Pulmonary artery endothelial cell (primary cell): ENCODE results near the gene BSPRY. TPM values are rescaled to one million over a fixed set of nuclear protein-coding genes. Genes with fewer than 3 reads are reported as not detected.
A peak's percentile ranks its signal among the peaks of the same experiment; 100 is the strongest.

ENCODE experiments used
- DNase-seq: peaks from one replicate; pipeline ENCODE4 v3.0.0-alpha.2; 2011; ENCODE audit warnings: low read depth, low spot score
- total RNA-seq: library from RNA; depleted of rRNA; stranded (reverse); fragments of >200 nt; gene quantifications from 2 replicates; pipeline ENCODE4 v1.2.3, GENCODE V29; 2014

Gene BSPRY
- under 0.01 TPM in 1 of 2 replicates, not detected in the other for total RNA-seq

DNA sequence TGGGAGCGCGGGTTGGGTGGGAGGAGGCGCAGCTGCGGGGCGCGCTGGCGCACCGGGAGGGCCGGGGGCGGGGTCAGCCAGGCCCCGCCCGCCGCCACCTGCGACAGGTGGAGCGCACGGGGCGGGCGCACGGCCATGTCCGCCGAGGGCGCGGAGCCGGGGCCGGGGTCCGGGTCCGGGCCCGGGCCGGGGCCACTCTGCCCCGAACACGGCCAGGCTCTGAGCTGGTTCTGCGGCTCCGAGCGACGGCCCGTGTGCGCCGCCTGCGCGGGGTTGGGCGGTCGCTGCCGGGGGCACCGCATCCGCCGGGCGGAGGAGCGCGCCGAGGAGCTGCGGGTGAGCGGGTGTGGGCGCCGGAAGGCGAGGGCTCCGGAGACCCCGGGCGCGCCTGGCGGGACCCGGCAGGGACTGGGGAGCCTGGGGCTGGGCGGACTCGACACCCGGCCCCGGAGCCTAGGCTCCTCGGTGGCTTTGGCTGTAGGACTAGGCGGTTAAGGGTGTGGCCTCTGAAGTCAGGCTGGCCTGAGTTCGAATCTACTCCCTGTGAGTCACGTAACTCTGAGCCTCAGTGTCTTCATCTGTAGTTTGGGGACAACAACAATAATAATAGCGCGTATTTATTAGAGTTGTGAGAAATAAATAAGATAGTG, at the start of gene BSPRY:
BSPRY (plus strand) TSS at position 97 of the 650 bp plus-strand sequence; CDS start at position 136, 39 bp downstream.
- no peak for DNase-seq

- no peak for DNase-seq
Observed at GRCh38 chr9:113299800-113300292, 49.5 kb upstream of the BSPRY start.

DNA sequence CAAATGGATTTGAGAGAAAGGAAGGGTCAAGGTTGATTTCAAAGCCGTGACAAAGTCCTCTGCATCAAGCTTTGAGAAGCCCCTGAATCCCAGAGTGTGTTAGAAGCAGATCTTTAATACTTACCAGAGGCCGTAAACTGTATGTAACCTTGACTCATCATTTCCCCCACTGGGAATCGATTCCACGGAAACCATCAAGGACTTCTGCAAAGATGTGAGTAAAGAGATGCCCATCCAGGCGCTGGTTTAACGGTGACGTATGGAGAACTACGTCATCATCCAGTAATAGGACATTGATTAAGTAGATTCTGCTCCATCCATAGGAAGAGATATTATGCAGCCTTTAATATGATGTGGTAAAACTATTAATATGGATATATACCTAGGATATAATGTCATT, 47.8 kb upstream of the BSPRY start:
- no peak for DNase-seq

DNA sequence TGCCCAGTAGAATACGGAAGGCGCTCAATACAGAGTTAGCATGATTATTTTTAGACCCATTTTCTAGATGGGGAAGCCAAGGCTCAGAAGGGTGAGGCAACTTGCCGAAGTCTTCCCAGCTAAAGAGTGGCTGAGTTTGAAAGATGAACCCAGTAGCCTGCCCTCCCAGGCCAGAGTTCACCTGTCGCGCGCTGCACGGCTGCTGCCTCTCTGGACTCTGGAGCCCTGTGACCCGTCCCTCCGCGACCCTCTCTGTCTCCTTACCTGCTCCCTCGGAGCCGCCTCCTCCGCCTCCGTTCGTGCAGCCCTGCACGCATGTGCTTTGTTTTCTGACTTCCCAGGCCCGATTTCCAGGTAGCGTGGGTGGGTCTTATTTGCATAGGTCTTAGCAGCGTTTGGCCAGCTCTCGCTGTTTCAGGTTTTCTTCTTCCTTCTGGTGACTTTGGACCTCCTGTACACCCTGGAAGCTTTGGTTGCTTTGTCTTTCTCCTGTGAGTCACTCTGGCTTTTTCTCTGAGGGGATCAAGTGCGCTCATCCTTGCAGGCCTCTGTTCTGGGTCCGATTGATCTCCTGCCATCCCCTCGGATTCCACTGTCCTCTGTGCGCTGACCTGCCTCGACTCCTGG, 46.4 kb upstream of the BSPRY start, which contains the start of gene RNF183:
RNF183 (minus strand) TSS at position 585 of the 627 bp plus-strand sequence. CDS start 5,192 bp downstream, outside the sequence.
- DNase-seq: no peak

DNA sequence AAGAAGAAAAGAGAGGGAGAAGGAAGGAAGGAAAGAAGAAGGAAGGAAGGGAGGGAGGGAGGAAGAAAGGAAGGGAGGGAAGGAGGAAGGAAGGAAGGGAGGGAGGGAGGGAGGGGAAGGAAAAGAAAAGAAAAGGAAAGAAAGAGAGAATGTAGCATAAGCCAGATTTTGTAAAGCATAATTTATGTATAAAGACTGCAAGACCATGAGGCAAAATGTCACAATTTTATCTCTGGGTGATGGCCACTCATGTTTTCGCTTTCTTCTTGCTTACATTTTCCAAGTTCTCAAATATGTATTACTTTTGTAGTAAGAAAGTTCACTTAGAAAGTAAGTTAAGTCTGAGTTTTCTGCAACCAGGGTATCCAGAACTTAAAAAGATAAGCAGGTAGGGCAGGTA, 42.8 kb upstream of the BSPRY start:
- no peak for DNase-seq

DNA sequence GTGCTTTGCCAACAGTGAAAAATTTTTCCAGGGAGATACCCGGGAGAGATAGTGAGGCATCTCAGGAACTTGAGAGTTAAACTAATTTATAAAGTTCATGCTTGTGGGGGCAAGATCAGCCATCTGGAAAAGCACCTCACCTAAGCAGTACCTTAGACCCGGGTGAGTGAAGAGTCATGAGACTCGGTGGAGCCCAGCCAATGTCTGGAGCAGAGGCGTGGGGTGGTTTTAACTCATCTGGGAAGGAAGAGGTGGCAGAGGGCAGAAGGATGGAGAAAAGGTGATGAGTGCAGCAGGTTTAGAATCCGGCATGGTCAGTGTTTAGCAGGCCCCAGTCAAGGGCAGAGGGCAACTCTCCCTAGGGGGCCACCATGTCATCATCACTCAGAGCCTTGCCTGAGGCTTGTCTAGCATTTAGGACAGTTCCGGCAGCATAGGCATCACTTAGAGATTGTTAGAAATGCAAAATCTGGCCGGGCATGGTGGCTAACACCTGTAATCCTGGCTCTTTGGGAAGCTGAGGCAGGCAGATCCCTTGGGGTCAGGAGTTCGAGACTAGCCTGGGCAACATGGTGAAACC, 41.9 kb upstream of the BSPRY start:
- DNase-seq: no peak

DNA sequence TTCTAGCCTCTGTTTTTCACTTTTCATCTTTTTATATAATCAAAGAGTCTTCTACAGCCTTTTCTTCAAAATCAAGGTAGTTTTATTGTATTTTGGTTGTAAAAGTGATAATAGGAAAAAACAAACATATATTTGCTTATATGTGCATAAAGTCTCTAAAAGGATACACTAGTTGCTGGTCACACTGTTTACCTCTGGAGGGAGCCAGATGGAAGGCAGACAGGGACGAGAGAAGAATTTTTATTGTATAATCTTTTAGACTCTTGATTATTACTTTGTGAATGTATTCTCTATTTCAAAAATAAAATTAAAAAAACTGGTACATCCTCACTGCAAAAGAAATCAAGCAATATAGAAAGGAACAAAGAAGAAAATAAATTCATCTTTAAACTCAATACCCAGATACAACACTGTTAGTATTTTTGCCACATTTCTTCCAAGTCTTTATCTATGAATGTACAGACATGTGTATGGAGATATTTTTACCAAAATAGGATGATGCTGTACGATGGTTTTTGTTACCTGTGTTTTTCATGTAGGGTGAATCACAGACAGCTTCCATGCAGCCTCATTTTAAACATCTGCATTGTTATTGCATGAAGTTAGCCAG, 40.0 kb upstream of the BSPRY start:
- no peak for DNase-seq

GRCh38 chr9:113310538-113310937, 38.8 kb upstream of the BSPRY start:
- no peak for DNase-seq

GRCh38 chr9:113311961-113312360, 37.4 kb upstream of the BSPRY start:
- DNase-seq: no peak

GRCh38 chr9:113313261-113313660, 36.1 kb upstream of the BSPRY start:
- no peak for DNase-seq

- DNase-seq: no peak
Observed at GRCh38 chr9:113315231-113315630, 34.1 kb upstream of the BSPRY start.

- no peak for DNase-seq
Observed at GRCh38 chr9:113316030-113316429, 33.3 kb upstream of the BSPRY start.

DNA sequence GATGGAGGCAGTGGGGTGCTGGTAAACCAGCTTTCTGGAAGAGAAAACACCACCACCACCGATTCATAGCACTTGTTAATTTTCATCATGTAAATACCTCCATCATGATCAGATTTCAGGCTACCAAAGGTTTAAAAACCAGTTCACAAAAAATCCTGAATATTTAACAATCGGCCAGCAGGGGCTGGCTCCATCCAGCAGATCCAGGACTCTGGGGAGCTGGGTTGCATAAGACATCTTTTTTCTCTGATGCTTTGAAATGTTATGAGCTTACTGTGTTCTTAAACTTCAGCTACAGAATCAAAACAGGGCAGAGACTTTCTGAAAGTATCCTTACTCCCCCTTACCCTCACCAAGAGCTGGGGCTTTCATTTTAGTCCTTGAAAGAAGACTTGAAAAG, 31.6 kb upstream of the BSPRY start:
- DNase-seq: no peak

GRCh38 chr9:113319054-113319453, 30.3 kb upstream of the BSPRY start:
- DNase-seq: no peak

DNA sequence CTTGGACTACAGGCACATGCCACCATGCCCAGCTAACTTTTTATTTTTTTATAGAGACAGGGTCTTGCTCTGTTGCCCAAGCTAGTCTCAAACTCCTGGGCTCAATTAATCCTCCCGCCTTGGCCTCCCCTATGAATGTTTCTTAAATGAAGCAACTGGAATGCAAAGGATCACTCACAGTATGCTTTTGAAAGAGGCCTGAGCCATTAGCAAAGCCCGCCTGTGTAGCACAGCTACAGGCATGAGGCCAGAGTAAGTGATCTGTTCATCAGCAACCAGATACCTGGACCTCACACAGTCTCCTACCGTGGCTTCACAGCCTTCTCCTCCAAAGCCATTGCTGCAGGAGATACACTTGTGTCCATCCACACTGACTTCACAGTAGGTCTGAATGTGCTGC, 29.3 kb upstream of the BSPRY start:
- no peak for DNase-seq

- no peak for DNase-seq
Observed at GRCh38 chr9:113322671-113323070, 26.7 kb upstream of the BSPRY start.

DNA sequence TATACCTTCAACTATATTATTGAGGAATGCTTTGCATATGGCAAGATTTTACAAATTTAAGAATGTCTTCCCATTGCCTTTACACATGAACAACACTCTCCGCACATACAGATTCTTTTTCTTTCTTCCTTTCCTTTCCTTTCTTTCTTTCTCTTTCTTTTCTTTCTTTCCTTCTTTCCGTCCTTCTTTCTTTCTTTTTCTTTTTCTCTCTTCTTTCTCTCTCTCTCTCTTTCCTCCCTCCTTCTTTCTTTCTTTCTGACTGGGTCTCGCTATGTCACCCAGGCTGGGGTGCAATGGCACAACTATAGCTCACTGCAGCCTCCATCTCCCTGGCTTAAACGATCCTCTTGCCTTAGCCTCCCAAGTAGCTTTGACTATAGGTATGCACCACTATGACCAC, 23.1 kb upstream of the BSPRY start:
- no peak for DNase-seq

GRCh38 chr9:113328045-113328782, 21.1 kb upstream of the BSPRY start:
- DNase-seq: no peak

- no peak for DNase-seq
Observed at GRCh38 chr9:113331780-113332179, 17.6 kb upstream of the BSPRY start.

DNA sequence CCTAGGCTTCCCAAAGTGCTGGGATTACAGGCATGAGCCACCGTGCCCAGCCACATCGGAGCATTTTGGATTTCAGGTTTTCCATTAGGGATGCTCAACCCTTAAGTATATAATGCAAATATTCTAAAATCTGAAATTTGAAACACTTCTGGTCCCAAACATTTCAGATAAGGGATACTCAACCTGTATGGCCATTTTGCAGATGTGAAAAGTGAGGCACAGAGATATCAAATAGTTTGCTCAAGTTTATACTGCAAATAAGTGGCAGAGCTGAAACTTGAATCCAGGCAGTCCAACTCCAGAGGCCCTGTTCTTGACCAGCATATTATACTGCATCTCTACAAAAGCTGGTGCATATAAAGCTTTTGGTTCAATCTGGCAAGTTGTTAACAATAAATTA, 11.6 kb upstream of the BSPRY start:
- no peak for DNase-seq

DNA sequence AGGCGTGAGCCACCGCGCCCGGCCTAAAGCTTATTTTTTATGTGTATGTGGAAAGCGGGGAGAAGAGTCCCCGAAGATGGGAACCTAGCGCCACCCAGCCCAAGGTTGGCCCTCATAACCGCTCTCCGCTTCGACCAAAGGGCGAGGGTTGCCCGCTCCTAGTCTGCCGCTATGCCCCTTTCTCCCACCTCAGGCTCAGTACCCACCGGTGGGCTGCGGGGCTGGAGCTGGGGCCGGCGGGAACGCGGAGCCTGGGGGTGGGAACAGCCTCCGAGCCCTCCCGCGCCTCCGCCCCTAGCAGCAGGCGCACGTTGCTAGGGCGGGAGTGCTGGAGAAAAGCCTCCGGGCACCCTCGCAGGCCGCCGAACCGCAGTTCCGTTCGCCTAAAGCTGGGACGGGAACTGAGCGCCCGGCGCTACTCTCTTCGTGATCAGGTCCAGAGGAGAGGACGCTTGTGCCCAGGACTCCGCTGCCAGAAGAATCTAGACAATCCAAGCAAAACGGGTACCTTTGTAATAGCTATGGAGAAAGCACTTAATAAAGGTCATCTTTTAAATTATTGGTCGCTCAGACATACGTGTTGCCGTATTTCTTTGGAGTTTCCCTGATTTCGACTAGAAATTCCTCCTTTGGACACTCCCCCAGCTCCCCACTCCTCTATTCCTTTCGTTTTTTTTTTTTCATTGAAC, 9.2 kb upstream of the BSPRY start, which contains the start of gene WDR31:
WDR31 (minus strand) TSS at position 265 of the 689 bp plus-strand sequence. CDS start 8,253 bp downstream, outside the sequence.
- peak; percentile 66 for DNase-seq
